Stomach (tissue), 4 donors: ENCODE results near the gene HMMR.

ENCODE experiments used
- EP300 ChIP-seq: sonication (generic); formaldehyde crosslinking; IDR thresholded peaks from one replicate; pipeline ENCODE4 v1.6.1; 2017; ENCODE audit warnings: antibody characterized with exemption
- POLR2A ChIP-seq, 4 donors: fragments of 450-650 bp; IDR thresholded peaks; one replicate each; pipeline ENCODE4 v1.6.1; 2016; ENCODE audit warnings: antibody characterized with exemption in 4 of 4, control low read depth in 2 of 4, mild to moderate bottlenecking in 1 of 4, moderate library complexity in 1 of 4
- TF ChIP-seq, protein P1 (sequence below), 7 experiments: fragments of 450-650 bp in 4 of 7; fragments of 200-600 bp in 3 of 7; sonication (generic) in 3 of 7; IDR thresholded peaks; one replicate each; pipeline ENCODE4 v1.5.1; 2016 to 2019; ENCODE audit warnings: antibody characterized with exemption in 7 of 7, control low read depth in 2 of 7, mild to moderate bottlenecking in 1 of 7

DNA sequence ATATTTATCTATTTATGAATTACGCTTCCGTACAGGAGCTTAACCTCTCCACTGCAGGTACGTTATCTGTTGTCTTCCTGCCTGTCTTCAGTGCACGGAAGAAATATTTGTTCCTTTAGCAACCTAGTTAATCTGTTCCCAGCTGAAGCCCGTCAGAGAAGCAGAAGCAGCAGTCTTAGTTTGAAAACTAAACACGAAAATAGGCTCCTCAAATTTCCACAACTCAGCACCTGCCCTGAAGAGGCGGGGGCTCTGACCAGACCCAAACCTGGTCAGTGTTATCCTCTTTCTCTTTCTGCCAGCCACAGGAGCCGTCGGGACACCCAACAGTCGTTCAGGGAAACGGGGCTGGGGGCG lies 992 bp upstream of the HMMR start:
- TF ChIP-seq EP300 (no peak), POLR2A (IDR thresholded peaks at IDR 0.05) (no peak)
- TF ChIP-seq, protein P1, sequence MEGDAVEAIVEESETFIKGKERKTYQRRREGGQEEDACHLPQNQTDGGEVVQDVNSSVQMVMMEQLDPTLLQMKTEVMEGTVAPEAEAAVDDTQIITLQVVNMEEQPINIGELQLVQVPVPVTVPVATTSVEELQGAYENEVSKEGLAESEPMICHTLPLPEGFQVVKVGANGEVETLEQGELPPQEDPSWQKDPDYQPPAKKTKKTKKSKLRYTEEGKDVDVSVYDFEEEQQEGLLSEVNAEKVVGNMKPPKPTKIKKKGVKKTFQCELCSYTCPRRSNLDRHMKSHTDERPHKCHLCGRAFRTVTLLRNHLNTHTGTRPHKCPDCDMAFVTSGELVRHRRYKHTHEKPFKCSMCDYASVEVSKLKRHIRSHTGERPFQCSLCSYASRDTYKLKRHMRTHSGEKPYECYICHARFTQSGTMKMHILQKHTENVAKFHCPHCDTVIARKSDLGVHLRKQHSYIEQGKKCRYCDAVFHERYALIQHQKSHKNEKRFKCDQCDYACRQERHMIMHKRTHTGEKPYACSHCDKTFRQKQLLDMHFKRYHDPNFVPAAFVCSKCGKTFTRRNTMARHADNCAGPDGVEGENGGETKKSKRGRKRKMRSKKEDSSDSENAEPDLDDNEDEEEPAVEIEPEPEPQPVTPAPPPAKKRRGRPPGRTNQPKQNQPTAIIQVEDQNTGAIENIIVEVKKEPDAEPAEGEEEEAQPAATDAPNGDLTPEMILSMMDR (IDR thresholded peaks at IDR 0.05), result no peak
